Measurements from ENCODE around the gene NPIPB2.
"Not testable (repeated sequence)": the region's sequence is repeated elsewhere in the genome, so short reads cannot be mapped to it uniquely, and the experiment has no call there.

The NPIPB2 gene

DNA sequence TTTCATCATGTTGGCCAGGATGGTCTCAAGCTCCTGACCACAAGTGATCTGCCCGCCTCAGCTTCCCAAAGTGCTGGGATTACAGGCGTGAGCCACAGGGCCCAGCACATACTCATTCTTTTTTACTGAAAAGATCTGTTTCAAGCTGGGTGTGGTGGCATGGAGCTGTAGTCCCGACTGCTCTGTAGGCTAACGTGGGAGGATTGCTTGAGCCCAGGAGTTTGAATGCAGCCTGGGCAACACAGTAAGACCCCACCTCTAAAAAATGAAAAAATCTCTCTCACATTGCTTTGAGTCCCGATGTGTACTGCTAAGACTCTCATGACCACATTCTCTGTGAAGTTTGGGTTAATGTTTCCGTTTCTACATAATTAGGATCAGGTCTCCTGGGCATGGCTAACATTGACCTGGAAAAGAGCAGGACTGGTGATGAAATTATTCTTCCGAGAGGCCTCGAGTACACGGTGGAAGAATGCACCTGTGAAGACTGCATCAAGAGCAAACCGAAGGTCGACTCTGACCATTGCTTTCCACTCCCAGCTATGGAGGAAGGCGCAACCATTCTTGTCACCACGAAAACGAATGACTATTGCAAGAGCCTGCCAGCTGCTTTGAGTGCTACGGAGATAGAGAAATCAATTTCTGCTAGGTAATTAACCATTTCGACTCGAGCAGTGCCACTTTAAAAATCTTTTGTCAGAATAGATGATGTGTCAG, 25.5 kb upstream of the NPIPB2 start:
- peak overlapping the region; percentile 35 for H3K4me3 ChIP-seq (ENCODE audit: low read depth, low read length)
- TF ChIP-seq, protein P1, sequence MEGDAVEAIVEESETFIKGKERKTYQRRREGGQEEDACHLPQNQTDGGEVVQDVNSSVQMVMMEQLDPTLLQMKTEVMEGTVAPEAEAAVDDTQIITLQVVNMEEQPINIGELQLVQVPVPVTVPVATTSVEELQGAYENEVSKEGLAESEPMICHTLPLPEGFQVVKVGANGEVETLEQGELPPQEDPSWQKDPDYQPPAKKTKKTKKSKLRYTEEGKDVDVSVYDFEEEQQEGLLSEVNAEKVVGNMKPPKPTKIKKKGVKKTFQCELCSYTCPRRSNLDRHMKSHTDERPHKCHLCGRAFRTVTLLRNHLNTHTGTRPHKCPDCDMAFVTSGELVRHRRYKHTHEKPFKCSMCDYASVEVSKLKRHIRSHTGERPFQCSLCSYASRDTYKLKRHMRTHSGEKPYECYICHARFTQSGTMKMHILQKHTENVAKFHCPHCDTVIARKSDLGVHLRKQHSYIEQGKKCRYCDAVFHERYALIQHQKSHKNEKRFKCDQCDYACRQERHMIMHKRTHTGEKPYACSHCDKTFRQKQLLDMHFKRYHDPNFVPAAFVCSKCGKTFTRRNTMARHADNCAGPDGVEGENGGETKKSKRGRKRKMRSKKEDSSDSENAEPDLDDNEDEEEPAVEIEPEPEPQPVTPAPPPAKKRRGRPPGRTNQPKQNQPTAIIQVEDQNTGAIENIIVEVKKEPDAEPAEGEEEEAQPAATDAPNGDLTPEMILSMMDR (IDR thresholded peaks at IDR 0.05; ENCODE audit: borderline replicate concordance, insufficient read depth, low read depth, low read length) = no peak

DNA sequence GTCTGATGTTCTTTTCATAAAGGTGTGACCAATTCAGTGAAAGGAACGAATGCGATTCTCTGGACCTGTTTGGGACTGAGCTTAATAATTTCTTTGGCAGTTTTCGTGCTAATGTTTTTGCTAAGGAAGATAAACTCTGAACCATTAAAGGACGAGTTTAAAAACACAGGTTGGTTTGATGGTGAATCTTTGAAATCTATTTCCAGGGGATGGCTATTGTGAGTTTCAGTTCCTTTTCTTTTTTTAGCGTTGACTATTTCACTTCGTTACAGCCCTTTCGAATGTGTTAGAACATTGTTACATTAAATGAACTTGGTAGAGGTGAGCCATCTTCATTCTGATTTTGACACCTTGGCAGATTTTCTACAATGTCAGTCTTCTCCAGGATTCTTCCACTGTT, 24.3 kb upstream of the NPIPB2 start:
- TF ChIP-seq, protein P1 (IDR thresholded peaks at IDR 0.05; ENCODE audit: borderline replicate concordance, insufficient read depth, low read depth, low read length) = no peak
- peak overlapping the region; percentile 26 for H3K4me3 ChIP-seq (ENCODE audit: low read depth, low read length)

DNA sequence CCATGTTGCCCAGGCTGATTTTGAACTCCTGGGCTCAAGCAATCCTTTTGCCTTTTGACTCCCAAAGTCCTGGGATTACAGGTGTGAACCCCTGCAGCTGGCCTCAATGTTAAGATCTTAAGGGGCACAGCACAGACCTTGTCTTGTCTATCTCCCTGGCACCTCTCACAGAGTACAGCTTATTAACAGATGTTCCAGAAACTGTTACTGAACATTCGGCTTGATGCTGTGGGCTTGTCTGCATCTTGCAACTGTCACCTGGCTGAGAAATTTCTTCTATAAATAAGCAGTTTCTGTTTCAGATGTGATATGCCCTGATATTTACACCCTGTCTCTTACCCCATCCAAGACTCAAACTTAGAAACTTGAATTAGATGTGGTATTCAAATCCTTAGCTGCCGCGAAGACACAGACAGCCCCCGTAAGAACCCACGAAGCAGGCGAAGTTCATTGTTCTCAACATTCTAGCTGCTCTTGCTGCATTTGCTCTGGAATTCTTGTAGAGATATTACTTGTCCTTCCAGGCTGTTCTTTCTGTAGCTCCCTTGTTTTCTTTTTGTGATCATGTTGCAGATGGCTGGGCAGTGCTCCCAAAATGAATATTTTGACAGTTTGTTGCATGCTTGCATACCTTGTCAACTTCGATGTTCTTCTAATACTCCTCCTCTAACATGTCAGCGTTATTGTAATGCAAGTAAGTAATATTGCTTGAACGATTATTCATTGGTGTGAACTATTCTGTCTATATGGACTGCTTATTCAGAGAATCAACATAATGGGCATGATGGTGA, 23.1 kb upstream of the NPIPB2 start, which contains the start of gene TNFRSF17:
TSS of gene TNFRSF17 (plus strand) at position 450 of the 791 bp plus-strand sequence. CDS start at position 565, 115 bp downstream.
- TF ChIP-seq, protein P1 (IDR thresholded peaks at IDR 0.05; ENCODE audit: borderline replicate concordance, insufficient read depth, low read depth, low read length) = no peak
- H3K4me3 ChIP-seq (ENCODE audit: low read depth, low read length) = peak within 1 kb of the TSS; percentile 26

DNA sequence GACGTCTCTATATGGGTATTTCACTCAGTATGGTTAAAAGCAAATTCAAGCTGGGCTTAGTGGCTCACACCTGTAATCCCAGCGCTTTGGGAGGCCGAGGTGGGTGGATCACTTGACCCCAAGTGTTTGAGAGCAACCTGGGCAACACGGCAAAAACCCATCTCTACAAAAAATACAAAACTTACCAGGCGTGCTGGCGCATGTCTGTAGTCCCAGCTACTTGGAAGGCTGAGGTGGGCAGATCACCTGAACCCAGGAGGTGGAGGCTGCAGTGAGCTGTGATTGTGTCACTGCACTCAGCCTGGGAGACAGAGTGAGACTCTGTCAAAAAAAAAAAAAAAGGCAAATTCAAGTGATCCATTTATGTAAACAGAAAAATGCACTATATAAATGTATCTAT, 21.9 kb upstream of the NPIPB2 start:
- no peak overlapping the region for H3K4me3 ChIP-seq (ENCODE audit: low read depth, low read length)
- TF ChIP-seq, protein P1 (IDR thresholded peaks at IDR 0.05; ENCODE audit: borderline replicate concordance, insufficient read depth, low read depth, low read length) = no peak

DNA sequence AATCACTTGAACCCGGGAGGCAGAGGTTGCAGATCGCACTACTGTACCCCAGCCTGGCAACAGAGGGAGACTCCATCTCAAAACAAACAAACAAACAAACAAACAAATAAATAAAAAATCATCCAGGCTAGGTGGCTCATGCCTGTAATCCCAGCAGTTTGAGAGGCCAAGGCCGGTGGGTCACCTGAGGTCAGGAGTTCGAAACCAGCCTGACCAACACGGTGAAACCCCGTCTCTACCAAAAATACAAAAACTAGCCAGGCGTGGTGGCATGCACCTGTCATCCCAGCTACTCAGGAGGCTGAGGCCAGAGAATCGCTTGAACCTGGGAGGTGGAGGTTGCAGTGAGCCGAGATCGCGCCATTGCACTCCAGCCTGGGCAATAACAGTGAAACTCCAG, 21.1 kb upstream of the NPIPB2 start:
- not testable (repeated sequence) for H3K4me3 ChIP-seq (ENCODE audit: low read depth, low read length)

DNA sequence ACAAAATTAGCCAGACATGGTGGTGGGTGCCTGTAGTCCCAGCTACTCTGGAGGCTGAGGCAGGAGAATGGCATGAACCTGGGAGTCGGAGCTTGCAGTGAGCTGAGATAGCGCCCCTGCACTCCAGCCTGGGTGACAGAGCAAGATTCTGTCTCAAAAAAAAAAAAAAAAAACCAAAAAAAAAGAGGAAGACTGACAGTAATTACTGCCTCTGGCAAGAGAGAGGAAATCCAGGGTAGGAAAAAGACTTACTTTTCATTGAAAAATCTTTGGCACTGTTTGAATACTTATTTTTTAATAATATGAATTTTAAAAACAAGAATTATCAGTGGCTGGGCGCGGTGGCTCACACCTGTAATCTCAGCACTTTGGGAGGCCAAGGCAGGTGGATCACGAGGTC, 20.6 kb upstream of the NPIPB2 start:
- H3K4me3 ChIP-seq (ENCODE audit: low read depth, low read length) = not testable (repeated sequence)

DNA sequence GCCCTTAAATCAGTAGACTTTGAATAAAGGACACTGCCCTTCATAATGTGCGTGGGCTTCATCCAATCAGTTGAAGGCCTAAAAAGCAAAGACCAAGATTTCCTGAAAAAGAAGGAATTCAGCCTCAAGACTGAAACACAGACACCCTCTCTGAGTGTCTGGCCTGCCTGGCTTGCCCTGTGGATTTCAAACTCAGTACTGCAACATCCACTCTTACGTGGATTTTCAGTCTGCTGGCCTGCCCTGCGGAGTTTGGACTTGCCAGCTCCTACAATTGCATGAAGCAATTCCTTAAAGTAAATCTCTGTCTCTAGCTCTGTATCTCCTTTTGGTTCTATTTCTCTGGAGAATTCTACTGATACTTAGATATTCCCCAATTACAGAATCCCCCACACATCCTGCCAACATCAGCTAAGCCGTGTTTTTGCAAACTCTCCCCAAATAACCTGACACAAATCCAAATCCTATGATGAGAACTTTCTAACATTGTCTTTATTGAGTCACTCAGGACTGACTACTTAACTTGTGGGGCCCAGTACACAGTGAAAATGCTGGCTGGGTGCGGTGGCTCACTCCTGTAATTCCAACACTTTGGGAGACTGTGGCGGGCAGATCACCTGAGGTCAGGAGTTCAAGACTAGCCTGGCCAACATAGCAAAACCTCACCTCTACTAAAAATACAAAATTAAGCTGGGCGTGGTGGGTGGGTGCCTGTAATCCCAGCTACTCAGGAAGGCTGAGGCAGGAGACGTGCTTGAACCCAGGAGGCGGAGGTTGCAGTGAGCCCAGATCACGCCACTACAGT, 15.9 kb upstream of the NPIPB2 start:
- no peak overlapping the region for H3K4me3 ChIP-seq (ENCODE audit: low read depth, low read length)
- TF ChIP-seq, protein P1 (IDR thresholded peaks at IDR 0.05; ENCODE audit: borderline replicate concordance, insufficient read depth, low read depth, low read length) = no peak

All from GM12875 (cell line).